ENCODE results near the gene SLCO1B3.

DNA sequence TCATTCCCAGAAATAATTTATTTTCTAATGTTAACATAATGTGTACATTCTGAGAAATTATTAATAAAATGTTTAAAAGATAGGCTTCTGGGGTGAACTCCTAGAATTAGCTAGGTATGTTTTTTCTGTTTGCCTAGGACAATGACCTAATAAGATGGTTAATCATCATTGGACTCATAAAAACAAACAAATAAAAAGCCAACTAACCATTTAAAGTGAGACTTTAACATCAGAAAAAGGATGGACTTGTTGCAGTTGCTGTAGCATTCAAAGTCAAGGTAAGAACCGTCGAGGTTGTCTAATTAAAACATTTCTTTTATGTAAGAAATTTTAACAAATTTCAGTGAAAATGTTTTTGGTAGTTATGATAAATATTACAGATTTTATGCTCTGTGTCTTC lies at the start of gene SLCO1B3:
- TF ChIP-seq, protein P1, sequence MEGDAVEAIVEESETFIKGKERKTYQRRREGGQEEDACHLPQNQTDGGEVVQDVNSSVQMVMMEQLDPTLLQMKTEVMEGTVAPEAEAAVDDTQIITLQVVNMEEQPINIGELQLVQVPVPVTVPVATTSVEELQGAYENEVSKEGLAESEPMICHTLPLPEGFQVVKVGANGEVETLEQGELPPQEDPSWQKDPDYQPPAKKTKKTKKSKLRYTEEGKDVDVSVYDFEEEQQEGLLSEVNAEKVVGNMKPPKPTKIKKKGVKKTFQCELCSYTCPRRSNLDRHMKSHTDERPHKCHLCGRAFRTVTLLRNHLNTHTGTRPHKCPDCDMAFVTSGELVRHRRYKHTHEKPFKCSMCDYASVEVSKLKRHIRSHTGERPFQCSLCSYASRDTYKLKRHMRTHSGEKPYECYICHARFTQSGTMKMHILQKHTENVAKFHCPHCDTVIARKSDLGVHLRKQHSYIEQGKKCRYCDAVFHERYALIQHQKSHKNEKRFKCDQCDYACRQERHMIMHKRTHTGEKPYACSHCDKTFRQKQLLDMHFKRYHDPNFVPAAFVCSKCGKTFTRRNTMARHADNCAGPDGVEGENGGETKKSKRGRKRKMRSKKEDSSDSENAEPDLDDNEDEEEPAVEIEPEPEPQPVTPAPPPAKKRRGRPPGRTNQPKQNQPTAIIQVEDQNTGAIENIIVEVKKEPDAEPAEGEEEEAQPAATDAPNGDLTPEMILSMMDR (conservative IDR thresholded peaks at IDR 0.05) = no peak
- TF ChIP-seq ZFX (IDR thresholded peaks at IDR 0.05) = no peak
